LNCaP clone FGC (cell line): ENCODE results near the gene CFAP54.

Experiments
- DNase-seq: peaks from one replicate; pipeline ENCODE4 v3.0.0-alpha.2; 2011; ENCODE audit warnings: low read depth
- H3K4me3 ChIP-seq: 2 replicates; pipeline ENCODE4 v1.5.1; 2011; ENCODE audit warnings: mild to moderate bottlenecking, low read depth, low read length, control low read depth
- CTCF ChIP-seq: IDR thresholded peaks from 2 replicates; pipeline ENCODE4 v1.5.1; 2012; ENCODE audit warnings: mild to moderate bottlenecking; ENCODE audit not compliant: control insufficient read depth, insufficient read depth; ENCODE audit errors: extremely low read depth

CFAP54 gene

GRCh38 chr12:96729886-96730285, 240.5 kb downstream of the CFAP54 start:
- H3K4me3 ChIP-seq = no peak overlapping the region
- no peak for TF ChIP-seq CTCF
- DNase-seq = no peak

GRCh38 chr12:96743606-96744005, 254.2 kb downstream of the CFAP54 start:
- TF ChIP-seq CTCF = no peak
- H3K4me3 ChIP-seq = no peak overlapping the region
- DNase-seq = no peak

GRCh38 chr12:96749999-96750398, 260.6 kb downstream of the CFAP54 start:
- no peak for TF ChIP-seq CTCF
- no peak for DNase-seq
- no peak overlapping the region for H3K4me3 ChIP-seq

- DNase-seq = no peak
- TF ChIP-seq CTCF = no peak
- H3K4me3 ChIP-seq = no peak overlapping the region
Measured at GRCh38 chr12:96751626-96752025, 262.2 kb downstream of the CFAP54 start.

GRCh38 chr12:96752211-96752610, 262.8 kb downstream of the CFAP54 start:
- no peak for DNase-seq
- TF ChIP-seq CTCF = no peak
- H3K4me3 ChIP-seq = no peak overlapping the region

GRCh38 chr12:96766232-96766631, 276.9 kb downstream of the CFAP54 start:
- no peak overlapping the region for H3K4me3 ChIP-seq
- no peak for DNase-seq
- TF ChIP-seq CTCF = no peak; the same call in 1 of the 2 replicates

GRCh38 chr12:96769400-96769799, 280.0 kb downstream of the CFAP54 start:
- no peak for DNase-seq
- TF ChIP-seq CTCF = no peak
- no peak overlapping the region for H3K4me3 ChIP-seq
